Measurements from ENCODE around the gene EIF4E. TPM values are rescaled to one million over a fixed set of nuclear protein-coding genes. Genes with fewer than 3 reads are reported as not detected.

Gene EIF4E
- total RNA-seq, 4 donors from 2014 or later, result 45.6 to 68.7 (median 57.9) TPM

GRCh38 chr4:98966926-98967325 is 38.0 kb upstream of the EIF4E start:
- H3K27ac ChIP-seq, result no peak overlapping the region
- no peak for DNase-seq

GRCh38 chr4:98963538-98964433 is 34.9 kb upstream of the EIF4E start:
- H3K27ac ChIP-seq, result no peak overlapping the region

More at GRCh38 chr4:98966926-98967325, 38.0 kb upstream of the EIF4E start:
- Histone ChIP-seq H3K36me3 (no peaks in the 10 kb centered on the region), H3K27me3 (no peaks in the 10 kb centered on the region), H3K4me1 (no peaks in the 10 kb centered on the region), H3K9me3 (no peaks in the 10 kb centered on the region), H3K4me3 (no peak overlapping the region)
- TF ChIP-seq CTCF (IDR thresholded peaks at IDR 0.05) (no peak), POLR2A (IDR thresholded peaks at IDR 0.05) (no peak)

GRCh38 chr4:98961770-98962169 is 32.8 kb upstream of the EIF4E start:
- H3K4me1 ChIP-seq, result no peaks in the 10 kb centered on the region
- H3K36me3 ChIP-seq, result no peaks in the 10 kb centered on the region
- H3K27me3 ChIP-seq, result no peaks in the 10 kb centered on the region
- no peak overlapping the region for H3K27ac ChIP-seq
- TF ChIP-seq CTCF (IDR thresholded peaks at IDR 0.05), result no peak
- TF ChIP-seq POLR2A (IDR thresholded peaks at IDR 0.05), result no peak
- no peaks in the 10 kb centered on the region for H3K9me3 ChIP-seq
- H3K4me3 ChIP-seq, result no peak overlapping the region
- no peak for DNase-seq

More at GRCh38 chr4:98963538-98964433, 34.9 kb upstream of the EIF4E start:
- TF ChIP-seq POLR2A (IDR thresholded peaks at IDR 0.05), result no peak
- no peak for TF ChIP-seq CTCF (IDR thresholded peaks at IDR 0.05)
- DNase-seq, result no peak
- Histone ChIP-seq H3K27me3 (no peaks in the 10 kb centered on the region), H3K4me1 (no peaks in the 10 kb centered on the region), H3K36me3 (no peaks in the 10 kb centered on the region), H3K4me3 (no peak overlapping the region), H3K9me3 (no peaks in the 10 kb centered on the region)

- no peaks in the 10 kb centered on the region for H3K36me3 ChIP-seq
- no peak overlapping the region for H3K27ac ChIP-seq
- H3K4me1 ChIP-seq, result no peaks in the 10 kb centered on the region
- no peak for TF ChIP-seq POLR2A (IDR thresholded peaks at IDR 0.05)
- TF ChIP-seq CTCF (IDR thresholded peaks at IDR 0.05), result no peak
- DNase-seq, result no peak
- no peaks in the 10 kb centered on the region for H3K27me3 ChIP-seq
- H3K4me3 ChIP-seq, result no peak overlapping the region
- H3K9me3 ChIP-seq, result no peaks in the 10 kb centered on the region
These were observed 30.5 kb upstream of the EIF4E start for GRCh38 chr4:98959411-98959810.

GRCh38 chr4:98958065-98958464 is 29.1 kb upstream of the EIF4E start:
- Histone ChIP-seq H3K4me3 (no peak overlapping the region), H3K27me3 (no peaks in the 10 kb centered on the region), H3K27ac (no peak overlapping the region), H3K36me3 (no peaks in the 10 kb centered on the region), H3K4me1 (no peaks in the 10 kb centered on the region), H3K9me3 (no peaks in the 10 kb centered on the region)
- no peak for TF ChIP-seq CTCF (IDR thresholded peaks at IDR 0.05)
- no peak for TF ChIP-seq POLR2A (IDR thresholded peaks at IDR 0.05)
- no peak for DNase-seq

Data from Peyer's patch (tissue), 4 donors.